Neural cell (in vitro differentiated cells): ENCODE results near the gene CPNE2.

ENCODE experiments used
- CTCF ChIP-seq: fragments of 450-650 bp; IDR thresholded peaks from 2 replicates; pipeline ENCODE4 v1.5.1; 2014; ENCODE audit warnings: antibody characterized with exemption, mild to moderate bottlenecking, moderate library complexity; ENCODE audit not compliant: poor library complexity, severe bottlenecking
- RAD21 ChIP-seq: fragments of 450-650 bp; conservative IDR thresholded peaks from 2 replicates; pipeline ENCODE4 v1.6.1; 2014; ENCODE audit warnings: antibody characterized with exemption, mild to moderate bottlenecking, moderate library complexity
- REST ChIP-seq: IDR thresholded peaks from 2 replicates; pipeline ENCODE4 v1.6.1; 2012; ENCODE audit warnings: borderline replicate concordance

GRCh38 chr16:57126411-57126810 lies 34.0 kb downstream of the CPNE2 start:
- TF ChIP-seq REST (no peak), CTCF (no peak), RAD21 (no peak)
